HUES64 (cell line): ENCODE measurements around the gene GPX3.

ENCODE experiments used
- H3K27ac ChIP-seq: 2 replicates; pipeline ENCODE4 v1.7.0; 2013; ENCODE audit warnings: low read depth, low read length, inconsistent platforms
- H3K27me3 ChIP-seq: 2 replicates; pipeline ENCODE4 v1.6.1; 2013; ENCODE audit warnings: mild to moderate bottlenecking, low read length; ENCODE audit not compliant: insufficient read depth
- H3K36me3 ChIP-seq: 2 replicates; pipeline ENCODE4 v1.6.1; 2013; ENCODE audit warnings: mild to moderate bottlenecking, low read length; ENCODE audit not compliant: insufficient read depth
- H3K4me1 ChIP-seq: 2 replicates; pipeline ENCODE4 v1.6.1; 2013; ENCODE audit warnings: mild to moderate bottlenecking, low read length, moderate library complexity; ENCODE audit not compliant: insufficient read depth
- H3K4me3 ChIP-seq: 2 replicates; pipeline ENCODE4 v1.5.1; 2013; ENCODE audit warnings: mild to moderate bottlenecking, low read length, moderate library complexity
- H3K9ac ChIP-seq: 2 replicates; pipeline ENCODE4 v1.6.1; 2013; ENCODE audit warnings: mild to moderate bottlenecking, low read depth, low read length
- H3K9me3 ChIP-seq: 2 replicates; pipeline ENCODE4 v1.6.1; 2013; ENCODE audit warnings: low read depth, low read length; ENCODE audit not compliant: insufficient read depth
- WGBS: fragments of 150-250, 120-280 bp; methylation state at CpG from one replicate; pipeline ENCODE4 v1.1.7; 2013; ENCODE audit warnings: missing lambda C conversion rate; 5-methylcytosine and 5-hydroxymethylcytosine counted together

GPX3 gene

GRCh38 chr5:151071848-151072629 lies 51.6 kb downstream of the GPX3 start:
- H3K27ac ChIP-seq, result no peak overlapping the region
- H3K27me3 ChIP-seq, result no peaks in the 10 kb centered on the region
- no peaks in the 10 kb centered on the region for H3K9me3 ChIP-seq
- no peaks in the 10 kb centered on the region for H3K4me1 ChIP-seq
- WGBS, result 94% methylated on average over 10 of the region's 10 CpGs
- no peaks in the 10 kb centered on the region for H3K36me3 ChIP-seq
- no peak overlapping the region for H3K9ac ChIP-seq
- H3K4me3 ChIP-seq, result no peak overlapping the region

GRCh38 chr5:151072630-151073025 lies 52.2 kb downstream of the GPX3 start:
- no peaks in the 10 kb centered on the region for H3K4me1 ChIP-seq
- H3K27me3 ChIP-seq, result no peaks in the 10 kb centered on the region
- 89% methylated on average over 5 of the region's 5 CpGs for WGBS
- no peak overlapping the region for H3K4me3 ChIP-seq
- no peak overlapping the region for H3K27ac ChIP-seq
- no peaks in the 10 kb centered on the region for H3K9me3 ChIP-seq
- H3K9ac ChIP-seq, result no peak overlapping the region
- H3K36me3 ChIP-seq, result no peaks in the 10 kb centered on the region

DNA sequence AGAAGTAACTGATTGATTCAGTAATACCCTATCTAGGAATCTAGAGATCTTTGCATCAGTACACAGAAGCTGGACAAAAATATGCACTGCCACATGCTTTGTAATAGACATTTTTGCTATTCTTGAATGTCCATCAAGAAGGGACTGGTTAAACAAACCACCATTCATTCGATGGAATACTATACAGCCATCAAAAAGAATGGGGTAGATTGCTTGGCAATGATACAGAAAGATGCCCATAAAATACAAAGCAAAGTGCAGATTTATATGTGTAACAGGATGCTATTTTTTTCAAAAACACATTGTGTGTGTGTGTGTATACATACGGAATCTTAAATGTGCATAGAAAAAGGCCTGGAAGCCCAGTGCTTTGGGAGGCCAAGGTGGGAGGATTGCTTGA lies 52.9 kb downstream of the GPX3 start:
- Histone ChIP-seq H3K9ac (no peak overlapping the region), H3K9me3 (no peaks in the 10 kb centered on the region), H3K4me3 (no peak overlapping the region), H3K4me1 (no peaks in the 10 kb centered on the region), H3K27me3 (no peaks in the 10 kb centered on the region), H3K27ac (no peak overlapping the region), H3K36me3 (no peaks in the 10 kb centered on the region)
- 95% methylated on average over 2 of the region's 2 CpGs for WGBS

DNA sequence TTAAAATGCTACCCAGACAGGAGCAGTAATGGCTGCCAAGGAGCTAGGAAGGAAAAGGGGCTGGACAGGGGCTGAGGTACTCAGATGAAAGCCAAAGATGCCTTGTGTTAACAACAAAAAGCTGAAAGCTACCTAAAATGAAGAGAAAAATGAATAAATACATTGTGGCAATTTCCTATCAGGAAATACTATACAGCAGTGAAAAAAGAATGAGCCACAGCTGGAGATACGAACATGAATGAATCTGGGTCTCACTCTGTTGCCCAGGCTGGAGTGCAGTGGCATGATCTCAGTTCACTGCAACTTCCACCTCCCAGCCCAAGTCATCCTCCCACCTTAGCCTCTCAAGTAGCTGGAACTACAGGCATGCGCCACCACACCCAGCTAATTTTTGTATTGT lies 54.2 kb downstream of the GPX3 start:
- Histone ChIP-seq H3K9me3 (no peaks in the 10 kb centered on the region), H3K4me3 (no peak overlapping the region), H3K9ac (no peak overlapping the region), H3K36me3 (no peaks in the 10 kb centered on the region), H3K27me3 (no peaks in the 10 kb centered on the region), H3K4me1 (no peaks in the 10 kb centered on the region), H3K27ac (no peak overlapping the region)
- WGBS, result 94% methylated on average over 2 of the region's 2 CpGs

DNA sequence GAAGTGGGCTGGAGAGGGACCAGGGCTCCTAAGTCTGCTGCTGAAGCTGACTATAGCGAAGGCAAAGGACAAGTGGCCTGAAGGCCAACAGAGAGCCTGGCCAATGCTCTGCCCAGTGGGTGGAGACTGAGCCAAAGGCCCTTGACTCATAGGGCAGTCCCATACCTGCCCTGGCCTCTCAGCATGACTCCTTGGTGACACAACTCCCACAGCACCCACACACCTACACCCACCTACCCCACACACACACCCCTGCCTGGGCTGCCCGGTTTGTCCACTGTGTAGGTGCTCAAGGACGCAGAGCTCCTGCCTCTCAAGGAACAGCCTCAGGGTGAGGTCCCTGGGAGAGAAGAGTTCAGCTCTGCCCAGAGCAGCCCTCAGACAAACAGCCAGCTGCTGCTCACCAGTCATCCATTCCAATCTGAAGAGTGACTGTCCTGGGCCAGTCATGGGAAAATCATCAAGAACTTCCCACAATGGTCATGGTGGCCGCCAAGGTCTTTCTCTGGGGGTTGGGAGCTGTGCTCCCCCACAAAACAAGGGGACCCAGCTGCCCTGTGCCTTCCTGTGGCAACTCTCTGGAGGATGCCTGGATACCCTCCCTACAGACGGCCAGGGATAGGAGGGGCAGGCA lies 55.4 kb downstream of the GPX3 start:
- H3K27me3 ChIP-seq, result peaks cover 2% of the 10 kb centered on the region; the same call in 1 of the 2 replicates
- no peak overlapping the region for H3K4me3 ChIP-seq
- H3K4me1 ChIP-seq, result peaks cover 6% of the 10 kb centered on the region; the same call in 1 of the 2 replicates
- H3K9me3 ChIP-seq, result no peaks in the 10 kb centered on the region
- no peaks in the 10 kb centered on the region for H3K36me3 ChIP-seq
- no peak overlapping the region for H3K9ac ChIP-seq
- H3K27ac ChIP-seq, result no peak overlapping the region
- 87% methylated on average over 5 of the region's 5 CpGs for WGBS

- peaks cover 10% of the 10 kb centered on the region; the same call in 1 of the 2 replicates for H3K4me1 ChIP-seq
- H3K27ac ChIP-seq, result no peak overlapping the region
- H3K4me3 ChIP-seq, result no peak overlapping the region
- no peaks in the 10 kb centered on the region for H3K36me3 ChIP-seq
- 89% methylated on average over 6 of the region's 6 CpGs for WGBS
- H3K9ac ChIP-seq, result no peak overlapping the region
- no peaks in the 10 kb centered on the region for H3K9me3 ChIP-seq
- peaks cover 2% of the 10 kb centered on the region; the same call in 1 of the 2 replicates for H3K27me3 ChIP-seq
These were observed 56.2 kb downstream of the GPX3 start for GRCh38 chr5:151076616-151077015.

DNA sequence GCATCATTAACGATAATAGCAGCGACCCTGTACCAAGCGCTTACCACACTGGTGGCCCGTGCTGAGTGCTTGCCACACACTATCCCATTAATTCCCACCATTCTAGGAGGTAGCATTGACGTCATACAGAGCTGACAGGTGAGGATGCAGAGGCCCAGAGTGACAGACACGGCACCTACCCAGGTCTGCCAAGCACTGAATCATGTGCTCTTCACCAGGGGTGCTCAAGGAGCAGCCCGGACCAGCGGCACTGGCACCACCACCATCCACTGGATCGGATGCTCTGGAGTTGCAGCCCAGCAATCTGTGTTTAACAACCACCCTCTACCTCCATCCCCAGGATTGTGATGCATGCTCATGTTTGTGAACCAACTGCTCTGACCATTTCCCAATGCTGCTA lies 57.0 kb downstream of the GPX3 start:
- Histone ChIP-seq H3K4me1 (peaks cover 15% of the 10 kb centered on the region), H3K27me3 (peaks cover 2% of the 10 kb centered on the region; the same call in 1 of the 2 replicates), H3K9me3 (no peaks in the 10 kb centered on the region), H3K9ac (no peak overlapping the region), H3K27ac (no peak overlapping the region), H3K4me3 (no peak overlapping the region), H3K36me3 (no peaks in the 10 kb centered on the region)
- WGBS, result 92% methylated on average over 9 of the region's 9 CpGs

DNA sequence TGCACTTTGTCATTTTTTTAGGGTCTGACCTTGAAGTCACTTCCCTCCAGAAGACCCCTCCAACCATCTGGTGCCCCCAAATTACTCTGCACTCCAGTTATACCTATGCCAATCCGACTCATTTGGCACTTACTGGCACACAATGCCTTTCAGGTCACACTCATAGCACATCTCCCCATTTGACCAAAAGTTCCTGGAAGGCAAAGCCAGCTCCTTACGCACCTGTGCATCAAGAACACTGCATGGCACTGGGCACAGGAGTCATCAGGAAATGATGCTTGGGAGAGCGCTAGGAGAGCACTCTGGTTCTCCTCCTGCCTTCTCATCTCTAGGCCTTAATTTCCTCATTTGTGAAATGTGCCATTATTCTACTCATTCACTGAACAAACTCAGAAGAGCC lies 57.6 kb downstream of the GPX3 start:
- no peaks in the 10 kb centered on the region for H3K9me3 ChIP-seq
- H3K36me3 ChIP-seq, result no peaks in the 10 kb centered on the region
- no peak overlapping the region for H3K4me3 ChIP-seq
- H3K27me3 ChIP-seq, result peaks cover 2% of the 10 kb centered on the region; the same call in 1 of the 2 replicates
- peaks cover 15% of the 10 kb centered on the region for H3K4me1 ChIP-seq
- H3K27ac ChIP-seq, result no peak overlapping the region
- 96% methylated on average over 3 of the region's 3 CpGs for WGBS
- H3K9ac ChIP-seq, result no peak overlapping the region
